Measurements from ENCODE around the gene ISG20L2. TPM values are rescaled to one million over a fixed set of nuclear protein-coding genes. Genes with fewer than 3 reads are reported as not detected.
A peak's percentile ranks its signal among the peaks of the same experiment; 100 is the strongest.

The ISG20L2 gene
- total RNA-seq, 1 donor from 2014 or later = 33.0 TPM

GRCh38 chr1:156743367-156744302 lies 15.1 kb upstream of the ISG20L2 start:
- H3K27ac Mint-ChIP-seq (ENCODE audit: unreplicated experiment) = peak overlapping the region; percentile 27
- no peaks in the 10 kb centered on the region for H3K27me3 Mint-ChIP-seq (ENCODE audit: unreplicated experiment)
- H3K36me3 Mint-ChIP-seq (ENCODE audit: unreplicated experiment) = peaks cover 17% of the 10 kb centered on the region
- no peak overlapping the region for H3K4me3 Mint-ChIP-seq (ENCODE audit: unreplicated experiment)
- TF ChIP-seq CTCF (IDR thresholded peaks at IDR 0.05) = no peak
- no peaks in the 10 kb centered on the region for H3K9me3 Mint-ChIP-seq (ENCODE audit: unreplicated experiment)
- peaks cover 55% of the 10 kb centered on the region for H3K4me1 Mint-ChIP-seq (ENCODE audit: unreplicated experiment)
- DNase-seq (ENCODE audit: extremely low spot score, unreplicated experiment) = no peak

- H3K4me3 Mint-ChIP-seq (ENCODE audit: unreplicated experiment) = no peak overlapping the region
- H3K9me3 Mint-ChIP-seq (ENCODE audit: unreplicated experiment) = no peaks in the 10 kb centered on the region
- no peaks in the 10 kb centered on the region for H3K27me3 Mint-ChIP-seq (ENCODE audit: unreplicated experiment)
- H3K36me3 Mint-ChIP-seq (ENCODE audit: unreplicated experiment) = peaks cover 17% of the 10 kb centered on the region
- no peak for TF ChIP-seq CTCF (IDR thresholded peaks at IDR 0.05)
- peak overlapping the region; percentile 96 for H3K27ac Mint-ChIP-seq (ENCODE audit: unreplicated experiment)
- no peak for DNase-seq (ENCODE audit: extremely low spot score, unreplicated experiment)
- peaks cover 47% of the 10 kb centered on the region for H3K4me1 Mint-ChIP-seq (ENCODE audit: unreplicated experiment)
Measured at GRCh38 chr1:156742801-156743200, 14.2 kb upstream of the ISG20L2 start.

GRCh38 chr1:156742017-156742416 lies 13.5 kb upstream of the ISG20L2 start:
- Mint-ChIP-seq H3K27ac (ENCODE audit: unreplicated experiment) (peak overlapping the region; percentile 96), H3K4me3 (ENCODE audit: unreplicated experiment) (no peak overlapping the region), H3K4me1 (ENCODE audit: unreplicated experiment) (peaks cover 40% of the 10 kb centered on the region), H3K27me3 (ENCODE audit: unreplicated experiment) (no peaks in the 10 kb centered on the region), H3K36me3 (ENCODE audit: unreplicated experiment) (peaks cover 17% of the 10 kb centered on the region), H3K9me3 (ENCODE audit: unreplicated experiment) (no peaks in the 10 kb centered on the region)
- TF ChIP-seq CTCF (IDR thresholded peaks at IDR 0.05) = no peak
- no peak for DNase-seq (ENCODE audit: extremely low spot score, unreplicated experiment)

- H3K9me3 Mint-ChIP-seq (ENCODE audit: unreplicated experiment) = no peaks in the 10 kb centered on the region
- TF ChIP-seq CTCF (IDR thresholded peaks at IDR 0.05) = no peak
- no peak for DNase-seq (ENCODE audit: extremely low spot score, unreplicated experiment)
- H3K4me1 Mint-ChIP-seq (ENCODE audit: unreplicated experiment) = peaks cover 35% of the 10 kb centered on the region
- no peaks in the 10 kb centered on the region for H3K27me3 Mint-ChIP-seq (ENCODE audit: unreplicated experiment)
- peak overlapping the region; percentile 98 for H3K4me3 Mint-ChIP-seq (ENCODE audit: unreplicated experiment)
- H3K36me3 Mint-ChIP-seq (ENCODE audit: unreplicated experiment) = peaks cover 17% of the 10 kb centered on the region
- H3K27ac Mint-ChIP-seq (ENCODE audit: unreplicated experiment) = peak overlapping the region; percentile 96
Measured at GRCh38 chr1:156741481-156741983, 13.0 kb upstream of the ISG20L2 start.
